B cell (primary cell): ENCODE measurements around the gene MORN1.

Experiments used
- EZH2 ChIP-seq: IDR thresholded peaks from 2 replicates; pipeline ENCODE4 v1.6.1; 2012; ENCODE audit warnings: borderline replicate concordance, low read depth, mild to moderate bottlenecking, moderate library complexity, low read length; ENCODE audit not compliant: insufficient read depth, poor library complexity, severe bottlenecking
- TF ChIP-seq, protein P1 (sequence below): fragments of 200-600 bp; IDR thresholded peaks from one replicate; pipeline ENCODE4 v1.8.0; 2022; ENCODE audit warnings: antibody characterized with exemption, mild to moderate bottlenecking

DNA sequence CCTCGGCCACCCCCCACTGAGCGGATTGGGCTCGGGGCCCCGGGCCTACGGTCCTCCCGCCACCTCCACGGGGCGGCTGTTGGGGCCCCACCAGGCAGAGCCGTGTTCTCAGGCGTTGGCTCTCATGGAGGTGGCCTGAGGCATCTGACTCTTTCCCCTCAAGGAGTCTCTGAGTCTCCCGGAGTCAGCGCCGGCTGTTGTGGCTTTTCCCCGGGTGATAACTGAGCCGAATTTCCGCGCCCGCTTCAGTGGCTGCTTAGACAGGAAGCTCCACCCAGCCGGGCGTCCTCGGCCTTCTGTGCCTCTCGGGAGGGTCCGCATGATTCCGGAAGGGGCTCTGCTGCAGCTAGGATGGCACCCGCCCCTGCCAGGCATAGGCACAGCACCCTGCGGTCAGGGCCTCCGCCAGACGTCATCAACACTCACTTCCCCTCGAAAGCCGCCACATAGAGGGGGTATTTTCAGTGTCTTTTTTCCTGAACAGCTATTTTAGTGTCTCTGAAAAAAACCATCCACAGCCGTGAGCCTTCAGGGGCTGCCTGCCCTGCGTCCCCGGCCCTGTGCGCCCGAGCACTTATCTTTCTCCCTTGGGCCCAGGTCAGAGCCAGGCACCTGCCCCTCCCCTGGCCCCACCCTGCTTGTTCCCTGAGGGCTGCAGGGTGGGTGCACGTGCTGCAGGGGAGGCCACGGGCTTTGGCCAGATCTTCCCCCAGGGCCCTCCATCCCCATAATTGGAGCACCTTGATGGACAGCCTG lies 90.3 kb downstream of the MORN1 start:
- TF ChIP-seq, protein P1, sequence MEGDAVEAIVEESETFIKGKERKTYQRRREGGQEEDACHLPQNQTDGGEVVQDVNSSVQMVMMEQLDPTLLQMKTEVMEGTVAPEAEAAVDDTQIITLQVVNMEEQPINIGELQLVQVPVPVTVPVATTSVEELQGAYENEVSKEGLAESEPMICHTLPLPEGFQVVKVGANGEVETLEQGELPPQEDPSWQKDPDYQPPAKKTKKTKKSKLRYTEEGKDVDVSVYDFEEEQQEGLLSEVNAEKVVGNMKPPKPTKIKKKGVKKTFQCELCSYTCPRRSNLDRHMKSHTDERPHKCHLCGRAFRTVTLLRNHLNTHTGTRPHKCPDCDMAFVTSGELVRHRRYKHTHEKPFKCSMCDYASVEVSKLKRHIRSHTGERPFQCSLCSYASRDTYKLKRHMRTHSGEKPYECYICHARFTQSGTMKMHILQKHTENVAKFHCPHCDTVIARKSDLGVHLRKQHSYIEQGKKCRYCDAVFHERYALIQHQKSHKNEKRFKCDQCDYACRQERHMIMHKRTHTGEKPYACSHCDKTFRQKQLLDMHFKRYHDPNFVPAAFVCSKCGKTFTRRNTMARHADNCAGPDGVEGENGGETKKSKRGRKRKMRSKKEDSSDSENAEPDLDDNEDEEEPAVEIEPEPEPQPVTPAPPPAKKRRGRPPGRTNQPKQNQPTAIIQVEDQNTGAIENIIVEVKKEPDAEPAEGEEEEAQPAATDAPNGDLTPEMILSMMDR: no peak
- TF ChIP-seq EZH2: no peak
